Left ventricle myocardium inferior (tissue), 1 donor: ENCODE results near the gene ELMO1. TPM values are rescaled to one million over a fixed set of nuclear protein-coding genes. Genes with fewer than 3 reads are reported as not detected.

Source experiments
- DNase-seq: peaks from one replicate; pipeline ENCODE4 v3.0.0-alpha.2; 2020
- H3K27ac ChIP-seq: fragments of 200-600 bp; replicated peaks from 2 replicates; pipeline ENCODE4 v1.8.0; 2021
- H3K27me3 ChIP-seq: fragments of 200-600 bp; 2 replicates; pipeline ENCODE4 v1.8.0; 2021; ENCODE audit warnings: low read depth
- H3K36me3 ChIP-seq: fragments of 200-600 bp; 2 replicates; pipeline ENCODE4 v1.8.0; 2021
- H3K4me1 ChIP-seq: fragments of 200-600 bp; 2 replicates; pipeline ENCODE4 v1.8.0; 2021
- H3K4me3 ChIP-seq: fragments of 200-600 bp; 2 replicates; pipeline ENCODE4 v1.8.0; 2021; ENCODE audit warnings: mild to moderate bottlenecking, moderate library complexity
- H3K9me3 ChIP-seq: fragments of 200-600 bp; replicated peaks from 2 replicates; pipeline ENCODE4 v1.8.0; 2021
- CTCF ChIP-seq: fragments of 200-600 bp; IDR thresholded peaks from 2 replicates; pipeline ENCODE4 v1.8.0; 2021; ENCODE audit warnings: antibody characterized with exemption, mild to moderate bottlenecking, borderline replicate concordance
- intact Hi-C: fragments of 100-400 bp; cut with micrococcal nuclease; formaldehyde crosslinking; loops from one replicate; pipeline ENCODE4 v1.11.0; 2022
- total RNA-seq: library from RNA; stranded (reverse); fragmentation: NEBNext Ultra II Directional; extraction: Animal tissue kit (Norgen Biotek cat#: 25700); gene quantifications from one replicate; pipeline ENCODE4 v1.2.1, GENCODE V29; 2021
- donor health status: DM: no; HTN: yes; CAD: no; lungs with severe emphysema.

Gene ELMO1
- total RNA-seq, 1 donor from 2014 or later, result 10.0 TPM

- DNase-seq, result no peak
- Histone ChIP-seq H3K4me3 (no peak overlapping the region), H3K27ac (no peak overlapping the region), H3K36me3 (peaks cover 8% of the 10 kb centered on the region), H3K4me1 (peaks cover 12% of the 10 kb centered on the region), H3K9me3 (no peaks in the 10 kb centered on the region), H3K27me3 (no peaks in the 10 kb centered on the region)
- no peak for TF ChIP-seq CTCF
- intact Hi-C loops, result no loop called here
Observed at GRCh38 chr7:37225285-37225969, 223.2 kb downstream of the ELMO1 start.

DNA sequence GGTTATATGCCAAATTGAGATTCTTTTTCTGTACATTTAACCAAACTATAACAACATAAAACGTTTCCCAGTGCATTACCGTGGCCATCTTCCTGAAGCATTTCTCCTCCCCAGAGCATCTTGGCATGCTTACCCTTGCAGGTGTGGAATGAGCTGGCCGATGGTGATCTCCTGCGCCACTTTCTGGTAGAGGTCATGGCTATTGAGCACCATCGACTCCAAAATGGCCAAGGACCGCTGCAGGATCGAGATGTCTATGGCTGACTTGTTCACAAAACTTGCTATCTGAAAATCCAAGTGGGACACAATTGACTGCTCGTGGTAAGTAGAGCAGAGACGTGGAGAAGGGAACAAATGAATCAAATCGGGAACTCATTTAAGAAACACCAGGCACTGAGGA is 223.9 kb downstream of the ELMO1 start:
- intact Hi-C loops, result no loop called here
- no peaks in the 10 kb centered on the region for H3K27me3 ChIP-seq

DNA sequence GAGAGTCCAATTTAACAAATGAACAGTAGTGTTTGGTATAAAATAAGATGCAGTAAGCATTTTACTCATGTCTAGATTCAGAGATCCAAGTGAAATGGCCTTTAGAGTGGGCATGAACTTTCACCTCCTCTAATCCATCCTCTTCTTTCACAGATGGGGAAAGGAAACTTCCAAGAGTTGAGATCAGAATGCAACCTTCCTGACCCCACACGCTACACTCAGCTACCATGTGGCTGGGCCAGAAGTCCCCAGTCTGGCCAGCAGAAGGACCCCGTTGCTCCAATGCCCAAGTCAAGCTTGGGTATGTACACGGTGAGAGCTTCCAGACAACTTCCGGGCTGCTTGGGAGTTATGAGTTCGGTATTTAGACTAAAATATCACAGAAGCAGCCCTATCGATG is 228.0 kb downstream of the ELMO1 start:
- H3K27me3 ChIP-seq, result no peaks in the 10 kb centered on the region
- H3K4me1 ChIP-seq, result peaks cover 42% of the 10 kb centered on the region
- H3K27ac ChIP-seq, result no peak overlapping the region
- TF ChIP-seq CTCF, result no peak
- H3K4me3 ChIP-seq, result no peak overlapping the region
- intact Hi-C loops, result no loop called here
- H3K36me3 ChIP-seq, result peaks cover 8% of the 10 kb centered on the region
- DNase-seq, result no peak
- no peaks in the 10 kb centered on the region for H3K9me3 ChIP-seq

More for the DNA sequence above, 223.9 kb downstream of the ELMO1 start:
- Histone ChIP-seq H3K36me3 (peaks cover 8% of the 10 kb centered on the region), H3K4me1 (peaks cover 6% of the 10 kb centered on the region), H3K4me3 (no peak overlapping the region), H3K9me3 (no peaks in the 10 kb centered on the region), H3K27ac (no peak overlapping the region)
- DNase-seq, result no peak
- no peak for TF ChIP-seq CTCF

DNA sequence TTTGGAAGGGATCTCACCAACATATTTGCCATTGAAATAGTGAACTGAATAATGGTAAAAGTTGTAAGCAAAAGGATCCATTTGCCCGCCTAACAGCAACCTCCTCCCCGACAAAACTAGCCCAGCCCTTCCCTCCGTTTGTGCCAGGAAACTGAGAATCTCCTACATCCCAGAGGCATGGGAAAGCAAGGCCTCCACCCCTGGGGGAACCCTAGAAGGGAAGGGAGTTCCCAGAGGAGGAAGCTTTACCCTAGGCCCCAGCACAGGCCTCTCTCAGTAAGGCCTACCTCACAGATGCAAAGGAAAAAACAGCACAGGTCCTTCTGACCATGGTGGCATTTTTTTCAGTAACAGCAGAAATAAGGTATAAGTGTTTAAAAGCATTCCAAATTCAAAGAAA is 229.7 kb downstream of the ELMO1 start:
- H3K27me3 ChIP-seq, result no peaks in the 10 kb centered on the region
- H3K36me3 ChIP-seq, result peaks cover 8% of the 10 kb centered on the region
- H3K4me3 ChIP-seq, result no peak overlapping the region
- H3K4me1 ChIP-seq, result peaks cover 45% of the 10 kb centered on the region
- no peak for DNase-seq
- H3K9me3 ChIP-seq, result no peaks in the 10 kb centered on the region
- intact Hi-C loops, result no loop called here
- peak overlapping the region; percentile 65 for H3K27ac ChIP-seq
- no peak for TF ChIP-seq CTCF

DNA sequence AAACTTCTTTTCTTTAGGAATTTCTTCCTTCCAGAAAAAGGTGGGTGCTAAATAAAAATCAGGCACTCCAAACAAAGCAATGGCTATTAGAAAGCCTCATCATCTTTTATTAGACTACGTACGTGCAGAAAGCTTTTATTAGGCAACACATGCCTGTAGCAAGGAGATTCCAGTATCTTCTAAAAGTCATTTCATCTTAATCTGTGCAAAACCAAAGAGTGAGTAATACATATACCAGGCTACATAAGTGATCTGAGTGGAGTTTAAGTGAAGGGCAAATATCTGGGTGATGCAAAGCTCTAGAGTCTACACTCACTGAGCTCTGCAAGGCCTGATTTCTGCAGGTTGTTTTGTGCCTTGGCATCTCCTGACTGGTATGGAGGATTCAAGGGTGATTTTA is 231.7 kb downstream of the ELMO1 start:
- Histone ChIP-seq H3K9me3 (no peaks in the 10 kb centered on the region), H3K4me3 (no peak overlapping the region), H3K27ac (peak overlapping the region; percentile 57), H3K4me1 (peaks cover 57% of the 10 kb centered on the region), H3K36me3 (peaks cover under 1% of the 10 kb centered on the region), H3K27me3 (no peaks in the 10 kb centered on the region)
- intact Hi-C loops, result no loop called here
- no peak for TF ChIP-seq CTCF
- no peak for DNase-seq
